GM21825 (cell line): ENCODE measurements around the gene ROBO2.

Source experiments
- ATAC-seq: cut with Tn5 transposase; IDR thresholded peaks from one replicate; pipeline ENCODE4 v1.9.1; 2021; ENCODE audit warnings: mild to moderate bottlenecking, moderate library complexity; ENCODE audit not compliant: unreplicated experiment

ROBO2 gene

GRCh38 chr3:77052733-77053670, 13.1 kb downstream of the ROBO2 start:
- ATAC-seq = no peak

- ATAC-seq = no peak
These were observed 13.9 kb downstream of the ROBO2 start for GRCh38 chr3:77053795-77054194.

DNA sequence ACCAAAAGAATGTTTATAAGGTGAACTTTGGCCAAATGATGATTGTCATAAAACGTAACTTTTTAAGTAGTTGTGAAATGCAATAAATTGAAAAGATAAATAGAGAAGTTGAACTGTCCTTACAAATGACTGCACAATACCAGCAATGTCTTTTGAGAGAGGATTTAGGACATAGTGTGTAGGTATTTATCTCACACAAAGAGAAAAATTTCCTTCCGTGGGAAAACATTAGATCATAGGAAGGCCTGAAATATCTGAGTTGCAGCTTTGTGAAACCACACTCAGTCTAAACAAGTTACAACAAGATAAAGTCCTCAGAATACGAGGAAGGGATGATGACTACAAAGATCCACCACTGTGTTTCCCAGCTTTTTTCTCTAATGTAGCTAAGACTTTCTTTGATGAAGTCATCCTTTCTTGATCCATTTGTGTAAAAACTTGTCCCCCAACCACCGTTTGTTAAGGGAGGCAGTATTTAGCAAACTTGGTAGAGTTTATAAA, 16.0 kb downstream of the ROBO2 start:
- no peak for ATAC-seq

- no peak for ATAC-seq
These were observed 19.5 kb downstream of the ROBO2 start for GRCh38 chr3:77059354-77059753.

- no peak for ATAC-seq
These were observed 23.5 kb downstream of the ROBO2 start for GRCh38 chr3:77063423-77063822.

GRCh38 chr3:77065750-77066149, 25.9 kb downstream of the ROBO2 start:
- no peak for ATAC-seq

DNA sequence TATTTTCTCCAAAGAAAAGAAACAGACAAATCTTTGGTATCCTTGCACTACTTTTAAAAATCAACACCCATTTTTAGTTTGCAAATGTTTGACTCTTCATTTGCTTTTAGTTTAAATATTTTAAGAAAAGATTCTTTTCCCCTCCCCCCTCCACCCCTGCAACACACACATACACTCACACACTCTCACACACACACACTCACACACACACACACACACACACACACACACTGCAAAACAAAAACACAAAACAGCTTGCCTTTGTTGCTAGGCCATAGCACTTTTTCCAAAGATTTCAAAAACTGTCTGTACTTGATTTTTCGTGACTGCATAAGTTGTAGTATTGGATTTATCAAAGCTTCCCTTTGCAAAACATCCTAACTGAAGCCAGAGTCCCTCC, 26.9 kb downstream of the ROBO2 start:
- ATAC-seq = no peak

- ATAC-seq = no peak
These were observed 28.9 kb downstream of the ROBO2 start for GRCh38 chr3:77068808-77069207.

DNA sequence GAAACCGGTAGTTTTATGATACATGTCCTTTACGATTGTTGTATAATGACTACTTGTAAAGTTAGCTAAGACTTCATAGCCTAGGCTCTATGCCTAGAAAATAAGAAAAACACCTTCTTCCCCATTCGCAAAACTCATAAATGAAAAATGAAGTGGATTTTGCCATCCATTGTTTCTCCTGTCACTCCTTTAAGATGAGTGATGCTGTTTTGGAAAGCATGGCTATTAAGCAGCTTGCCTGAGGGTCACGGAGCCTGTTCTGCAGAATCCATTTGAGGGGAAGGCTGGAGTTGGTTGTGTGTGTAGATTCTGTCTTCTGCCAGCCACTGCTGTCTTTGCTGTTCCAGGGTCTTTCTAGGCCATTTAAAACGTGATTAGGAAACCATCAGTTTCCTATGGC, 31.5 kb downstream of the ROBO2 start:
- no peak for ATAC-seq

- ATAC-seq = no peak
These were observed 31.9 kb downstream of the ROBO2 start for GRCh38 chr3:77071809-77072208.

GRCh38 chr3:77072232-77072631, 32.3 kb downstream of the ROBO2 start:
- no peak for ATAC-seq

GRCh38 chr3:77078279-77078678, 38.4 kb downstream of the ROBO2 start:
- no peak for ATAC-seq

GRCh38 chr3:77079988-77080610, 40.2 kb downstream of the ROBO2 start:
- ATAC-seq = no peak

- no peak for ATAC-seq
These were observed 41.4 kb downstream of the ROBO2 start for GRCh38 chr3:77081240-77081661.

DNA sequence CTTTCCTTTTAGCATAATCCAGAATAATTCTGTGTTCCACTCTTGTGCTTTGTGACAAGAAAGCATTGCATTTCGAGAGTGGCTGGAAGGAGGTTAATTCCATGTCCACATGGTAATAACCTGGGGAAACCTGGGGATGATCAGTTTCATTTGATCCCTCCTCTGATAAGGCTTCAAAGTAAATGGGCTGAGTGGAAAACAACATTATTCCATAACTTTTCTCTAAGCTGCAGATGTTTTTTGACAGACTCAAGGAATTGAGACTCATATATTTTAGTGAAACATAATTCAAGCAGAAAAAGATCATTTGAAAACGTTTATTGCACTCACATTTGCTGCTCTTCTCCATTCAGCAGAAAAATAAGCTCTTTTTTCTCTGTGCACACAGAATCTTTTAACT, 44.6 kb downstream of the ROBO2 start:
- ATAC-seq = no peak

DNA sequence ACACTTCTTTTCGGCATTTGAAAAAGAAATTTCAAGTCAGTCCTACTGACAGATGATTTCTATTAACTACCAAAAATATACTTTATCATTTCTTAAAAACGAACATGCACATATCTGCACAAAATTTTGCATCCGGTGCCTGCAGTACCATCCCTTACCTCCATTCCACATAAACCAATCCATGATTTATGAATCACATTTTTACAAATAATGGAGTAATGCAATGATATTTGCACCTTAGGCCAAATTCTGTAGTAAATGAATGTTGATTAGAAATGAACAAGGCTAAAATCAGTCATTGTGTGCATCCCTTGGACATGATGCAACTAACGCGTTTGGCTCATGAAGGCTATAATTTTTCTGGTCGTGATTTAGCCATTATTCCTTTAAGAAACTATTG, 46.5 kb downstream of the ROBO2 start:
- no peak for ATAC-seq

- ATAC-seq = no peak
These were observed 51.9 kb downstream of the ROBO2 start for GRCh38 chr3:77091809-77092208.

DNA sequence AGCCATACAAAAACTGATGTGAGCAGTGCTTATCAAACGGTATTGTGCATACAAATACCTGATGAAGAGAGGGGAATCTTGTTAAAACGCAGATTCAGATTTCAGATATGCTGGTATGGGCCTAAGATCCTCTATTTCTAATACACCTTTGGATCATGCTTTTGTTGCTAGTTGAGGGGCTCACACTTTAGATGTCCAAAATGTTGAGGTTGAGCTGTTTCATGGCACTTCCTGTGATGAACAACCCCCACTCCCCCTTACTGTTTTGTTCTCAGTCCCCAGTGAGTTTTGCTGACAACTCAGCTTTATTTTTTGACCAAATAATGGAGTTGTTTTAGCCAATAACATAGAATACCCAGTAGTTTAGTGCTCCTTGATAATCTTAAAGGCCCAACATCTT, 53.2 kb downstream of the ROBO2 start:
- no peak for ATAC-seq

GRCh38 chr3:77096145-77096544, 56.2 kb downstream of the ROBO2 start:
- no peak for ATAC-seq

- ATAC-seq = no peak
These were observed 57.3 kb downstream of the ROBO2 start for GRCh38 chr3:77096966-77097890.
